GM15510 (cell line): ENCODE results near the gene BPTF.

Source experiments
- POLR2A ChIP-seq: IDR thresholded peaks from 3 replicates; pipeline ENCODE4 v1.6.1; 2011; ENCODE audit warnings: borderline replicate concordance; ENCODE audit not compliant: insufficient read length; ENCODE audit errors: extremely low read depth

The BPTF gene

GRCh38 chr17:67821871-67822367 lies 3.4 kb upstream of the BPTF start:
- TF ChIP-seq POLR2A, result no peak

- TF ChIP-seq POLR2A, result no peak
These were observed 4.0 kb downstream of the BPTF start for GRCh38 chr17:67829331-67829730.

- TF ChIP-seq POLR2A, result no peak
These were observed 5.1 kb downstream of the BPTF start for GRCh38 chr17:67830440-67830839.

- TF ChIP-seq POLR2A, result no peak
These were observed 6.0 kb downstream of the BPTF start for GRCh38 chr17:67831268-67831667.

- no peak for TF ChIP-seq POLR2A
These were observed 7.8 kb downstream of the BPTF start for GRCh38 chr17:67833134-67833533.

GRCh38 chr17:67833946-67834631 lies 8.8 kb downstream of the BPTF start:
- TF ChIP-seq POLR2A, result no peak

- no peak for TF ChIP-seq POLR2A
These were observed 9.3 kb downstream of the BPTF start for GRCh38 chr17:67834634-67835033.

GRCh38 chr17:67836205-67836987 lies 11.1 kb downstream of the BPTF start:
- TF ChIP-seq POLR2A, result no peak

GRCh38 chr17:67837965-67838364 lies 12.7 kb downstream of the BPTF start:
- TF ChIP-seq POLR2A, result no peak

- TF ChIP-seq POLR2A, result no peak
These were observed 13.2 kb downstream of the BPTF start for GRCh38 chr17:67838538-67838937.

- TF ChIP-seq POLR2A, result no peak
These were observed 16.7 kb downstream of the BPTF start for GRCh38 chr17:67841992-67842391.

GRCh38 chr17:67842648-67843047 lies 17.3 kb downstream of the BPTF start:
- no peak for TF ChIP-seq POLR2A

GRCh38 chr17:67845374-67845773 lies 20.1 kb downstream of the BPTF start:
- TF ChIP-seq POLR2A, result no peak

- no peak for TF ChIP-seq POLR2A
These were observed 25.8 kb downstream of the BPTF start for GRCh38 chr17:67850991-67851631.

- TF ChIP-seq POLR2A, result no peak
These were observed 28.4 kb downstream of the BPTF start for GRCh38 chr17:67853703-67854102.
